ENCODE data around the gene XPA.
A peak's percentile ranks its signal among the peaks of the same experiment; 100 is the strongest.

Gene XPA

GRCh38 chr9:97632248-97632984, 64.7 kb downstream of the XPA start (continued):
- TF ChIP-seq CREB5 (CRISPR knock-in tag; IDR thresholded peaks at IDR 0.05; ENCODE audit: low read depth) (peak; percentile 93), TCF4 (CRISPR knock-in tag; IDR thresholded peaks at IDR 0.05; ENCODE audit: borderline replicate concordance) (no peak), OSR1 (CRISPR knock-in tag; IDR thresholded peaks at IDR 0.05) (no peak), ISL1 (CRISPR knock-in tag; IDR thresholded peaks at IDR 0.05) (no peak), POU6F1 (CRISPR knock-in tag; IDR thresholded peaks at IDR 0.05; ENCODE audit: borderline replicate concordance, low read depth) (no peak), ZC3H10 (CRISPR knock-in tag; IDR thresholded peaks at IDR 0.05) (no peak)

- ATAC-seq = no peak
- TF ChIP-seq GLIS3 (CRISPR knock-in tag; IDR thresholded peaks at IDR 0.05) (no peak), BACH2 (CRISPR knock-in tag; IDR thresholded peaks at IDR 0.05; ENCODE audit: borderline replicate concordance) (no peak), TSHZ2 (CRISPR knock-in tag; IDR thresholded peaks at IDR 0.05) (no peak), ZFP3 (CRISPR knock-in tag; IDR thresholded peaks at IDR 0.05) (no peak), PPARA (CRISPR knock-in tag; IDR thresholded peaks at IDR 0.05; ENCODE audit: borderline replicate concordance) (no peak), RARB (CRISPR knock-in tag; IDR thresholded peaks at IDR 0.05) (no peak), ZFP30 (CRISPR knock-in tag; IDR thresholded peaks at IDR 0.05) (no peak), ISL1 (CRISPR knock-in tag; IDR thresholded peaks at IDR 0.05) (no peak), OSR1 (CRISPR knock-in tag; IDR thresholded peaks at IDR 0.05) (no peak), CSRNP3 (CRISPR knock-in tag; IDR thresholded peaks at IDR 0.05) (no peak), TCF4 (CRISPR knock-in tag; IDR thresholded peaks at IDR 0.05; ENCODE audit: borderline replicate concordance) (no peak), CSDC2 (CRISPR knock-in tag; IDR thresholded peaks at IDR 0.05) (no peak), ESRRG (CRISPR knock-in tag; IDR thresholded peaks at IDR 0.05) (no peak), CREB5 (CRISPR knock-in tag; IDR thresholded peaks at IDR 0.05; ENCODE audit: low read depth) (no peak)
Observed at GRCh38 chr9:97630591-97630990, 66.5 kb downstream of the XPA start.

- no peak for ATAC-seq
- TF ChIP-seq ZC3H10 (CRISPR knock-in tag; IDR thresholded peaks at IDR 0.05) = no peak
- TF ChIP-seq PATZ1 (CRISPR knock-in tag; IDR thresholded peaks at IDR 0.05; ENCODE audit: borderline replicate concordance) = no peak
- no peak for TF ChIP-seq ESRRG (CRISPR knock-in tag; IDR thresholded peaks at IDR 0.05)
- no peak for TF ChIP-seq TSHZ2 (CRISPR knock-in tag; IDR thresholded peaks at IDR 0.05)
- no peak for TF ChIP-seq PPARA (CRISPR knock-in tag; IDR thresholded peaks at IDR 0.05; ENCODE audit: borderline replicate concordance)
- TF ChIP-seq CSRNP3 (CRISPR knock-in tag; IDR thresholded peaks at IDR 0.05) = no peak
- no peak for TF ChIP-seq SNAI2 (CRISPR knock-in tag; IDR thresholded peaks at IDR 0.05)
- TF ChIP-seq ZNF70 (CRISPR knock-in tag; IDR thresholded peaks at IDR 0.05) = no peak
- no peak for TF ChIP-seq ZNF8 (CRISPR knock-in tag; IDR thresholded peaks at IDR 0.05)
- no peak for TF ChIP-seq BACH2 (CRISPR knock-in tag; IDR thresholded peaks at IDR 0.05; ENCODE audit: borderline replicate concordance)
Observed at GRCh38 chr9:97629156-97629555, 68.0 kb downstream of the XPA start.

Data from SK-N-SH treated with all-trans-retinoic acid at 6 μM for 48 hours (cell line).